NCI-H345 treated with DMSO at 0.1 percent for 48 hours (cell line): ENCODE results near the gene OR5T1.

Experiments used
- DNase-seq: peaks from one replicate; lab custom pipeline; 2025; ENCODE audit not compliant: unreplicated experiment; lab: John Stamatoyannopoulos, UW

OR5T1 gene

GRCh38 chr11:56273854-56274253 is at the start of gene OR5T1:
Gene OR5T1 (plus strand): TSS chr11:56274154. CDS start chr11:56275639, 1,485 bp downstream.
- no peak for DNase-seq

GRCh38 chr11:56234155-56234554 is 39.8 kb upstream of the OR5T1 start, which contains the start of gene OR5T2:
Gene OR5T2 (minus strand): TSS chr11:56234255. CDS start chr11:56233062, 1,193 bp downstream.
- no peak for DNase-seq

- no peak for DNase-seq
Observed at GRCh38 chr11:56251954-56252353, 22.0 kb upstream of the OR5T1 start, which contains the start of gene OR5T3. Gene OR5T3 (plus strand): TSS chr11:56252254. CDS start chr11:56252254, 0 bp downstream.

- DNase-seq, result no peak
Observed at GRCh38 chr11:56271092-56271491, 2.9 kb upstream of the OR5T1 start.

- no peak for DNase-seq
Observed at GRCh38 chr11:56292154-56292553, 18.2 kb downstream of the OR5T1 start, which contains the start of gene OR8H1. Gene OR8H1 (minus strand): TSS chr11:56292254. CDS start chr11:56291062, 1,192 bp downstream.

- no peak for DNase-seq
Observed at GRCh38 chr11:56296898-56297297, 22.9 kb downstream of the OR5T1 start.

GRCh38 chr11:56307836-56308235 is 33.9 kb downstream of the OR5T1 start:
- no peak for DNase-seq

- no peak for DNase-seq
Observed at GRCh38 chr11:56314844-56315243, 40.9 kb downstream of the OR5T1 start, which contains the start of gene OR8K3. Gene OR8K3 (plus strand): TSS chr11:56315144. CDS start chr11:56318307, 3,163 bp downstream.
